Fibroblast of skin of abdomen (primary cell): ENCODE measurements around the gene CD163L1.

Source experiments
- DNase-seq: peaks from one replicate; pipeline ENCODE4 v3.0.0-alpha.2; 2013

The CD163L1 gene

GRCh38 chr12:7321624-7322023, 122.3 kb downstream of the CD163L1 start:
- no peak for DNase-seq

DNA sequence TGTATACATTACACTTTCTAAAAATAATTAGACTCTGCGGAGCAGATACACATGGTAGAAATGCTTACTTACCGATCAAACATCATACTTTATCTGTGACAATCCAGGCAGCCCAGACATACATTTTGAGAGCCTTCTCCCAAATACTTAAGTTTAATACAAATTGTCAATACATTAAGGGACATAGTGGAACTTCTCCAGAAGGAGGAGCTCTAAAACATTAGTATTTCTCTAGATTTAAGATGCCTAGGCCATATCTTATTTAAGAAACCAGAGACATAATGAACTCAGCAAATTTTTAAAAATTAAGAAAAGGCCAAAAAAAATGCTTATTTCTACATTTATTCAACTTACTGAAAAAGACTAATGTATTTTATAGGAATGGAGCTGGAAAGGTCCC, 124.0 kb downstream of the CD163L1 start:
- DNase-seq, result no peak

DNA sequence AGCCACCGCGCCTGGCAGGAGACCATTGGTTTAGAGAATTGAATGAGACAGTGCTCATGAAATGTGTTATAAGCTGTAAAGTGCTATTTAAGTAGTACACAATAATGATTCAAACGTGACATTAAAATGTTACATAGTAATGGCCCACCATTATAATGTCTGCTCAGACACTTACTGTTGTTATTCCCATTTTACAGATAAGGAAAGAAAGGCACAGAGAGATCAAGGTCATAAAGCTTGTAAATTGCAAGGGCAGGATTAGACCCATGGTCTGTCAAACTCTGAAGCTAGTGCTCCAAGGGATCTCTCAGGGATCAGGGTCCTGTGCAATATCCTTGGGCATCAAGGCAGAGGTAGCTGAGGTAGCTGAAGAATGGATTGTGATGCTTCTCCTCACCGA, 133.9 kb downstream of the CD163L1 start:
- DNase-seq, result no peak
